K562 (cell line): ENCODE results near the gene C1orf167. TPM values are rescaled to one million over a fixed set of nuclear protein-coding genes. Genes with fewer than 3 reads are reported as not detected.

ENCODE experiments used
- CHD4 ChIP-seq: fragments of 200-600 bp; sonication (generic); IDR thresholded peaks from 3 replicates; pipeline ENCODE4 v1.6.1; 2012; ENCODE audit warnings: low read depth, mild to moderate bottlenecking, mixed read lengths, low read length, inconsistent platforms; ENCODE audit not compliant: insufficient read depth, insufficient replicate concordance, poor library complexity, severe bottlenecking
- CREBBP ChIP-seq: IDR thresholded peaks from one replicate; pipeline ENCODE4 v1.6.1; 2012; ENCODE audit warnings: low read depth, mild to moderate bottlenecking, control low read depth, inconsistent platforms, low read length
- DACH1 ChIP-seq: fragments of 450-650 bp; IDR thresholded peaks from 2 replicates; pipeline ENCODE4 v1.6.1; 2018; ENCODE audit not compliant: partially characterized antibody
- EP300 ChIP-seq: IDR thresholded peaks from 2 replicates; pipeline ENCODE4 v1.6.1; 2012; ENCODE audit warnings: low read length, improper control_type of control experiment
- FOXK1 ChIP-seq: sonication (generic); formaldehyde crosslinking; IDR thresholded peaks from 2 replicates; pipeline ENCODE4 v1.8.0; 2022; ENCODE audit warnings: missing genetic modification reagents, mild to moderate bottlenecking, borderline replicate concordance
- FUS ChIP-seq: fragments of 200-400 bp; formaldehyde crosslinking; optimal IDR thresholded peaks from 2 replicates; pipeline ENCODE3; 2017; ENCODE audit warnings: low read depth, low read length
- HNRNPUL1 ChIP-seq: fragments of 200-400 bp; formaldehyde crosslinking; IDR thresholded peaks from 2 replicates; pipeline ENCODE4 v1.6.1; 2017; ENCODE audit warnings: low read length
- KAT2B ChIP-seq: IDR thresholded peaks from one replicate; pipeline ENCODE4 v1.6.1; 2012; ENCODE audit warnings: low read depth, mild to moderate bottlenecking, control low read depth, inconsistent platforms, low read length, moderate library complexity
- L3MBTL2 ChIP-seq: fragments of 450-650 bp; IDR thresholded peaks from 2 replicates; pipeline ENCODE4 v1.6.1; 2016; ENCODE audit warnings: mild to moderate bottlenecking, moderate library complexity
- MAZ ChIP-seq, 2 experiments: fragments of 450-650 bp in 1 of 2; sonication (generic) in 1 of 2; formaldehyde crosslinking; IDR thresholded peaks in 1 of 2; conservative IDR thresholded peaks in 1 of 2; 2 replicates each; pipeline versions ENCODE4 v1.4.0 to v1.5.0; 2020; ENCODE audit warnings: mild to moderate bottlenecking in 1 of 2, missing genetic modification reagents in 1 of 2
- MBD2 ChIP-seq: sonication (generic); IDR thresholded peaks from 2 replicates; pipeline ENCODE4 v1.6.1; 2016; ENCODE audit warnings: low read depth, borderline replicate concordance
- MXI1 ChIP-seq: IDR thresholded peaks from 2 replicates; pipeline ENCODE4 v1.6.1; 2011; ENCODE audit warnings: low read depth, mild to moderate bottlenecking, improper control_type of control experiment, low read length
- NCOA6 ChIP-seq: fragments of 450-650 bp; IDR thresholded peaks from 2 replicates; pipeline ENCODE4 v1.6.1; 2017; ENCODE audit warnings: mild to moderate bottlenecking
- PURB ChIP-seq: sonication (generic); formaldehyde crosslinking; IDR thresholded peaks from 2 replicates; pipeline ENCODE4 v1.9.0; 2021; ENCODE audit warnings: low read depth, mild to moderate bottlenecking, missing genetic modification reagents
- RBM15 ChIP-seq: fragments of 200-400 bp; formaldehyde crosslinking; IDR thresholded peaks from 2 replicates; pipeline ENCODE4 v1.6.1; 2018; ENCODE audit warnings: mild to moderate bottlenecking, low read length, moderate library complexity; ENCODE audit not compliant: insufficient read depth
- SIX5 ChIP-seq, 2 experiments: IDR thresholded peaks; 2 replicates each; pipeline ENCODE4 v1.6.1; 2011; ENCODE audit warnings: low read length in 2 of 2, borderline replicate concordance in 1 of 2, low read depth in 1 of 2, mild to moderate bottlenecking in 1 of 2, moderate library complexity in 1 of 2; ENCODE audit not compliant: insufficient read depth in 1 of 2
- SMARCC2 ChIP-seq: fragments of 450-650 bp; IDR thresholded peaks from 2 replicates; pipeline ENCODE4 v1.6.1; 2017; ENCODE audit warnings: antibody characterized with exemption, moderate library complexity, mild to moderate bottlenecking, low read depth
- TCF7 ChIP-seq: sonication (generic); IDR thresholded peaks from 2 replicates; pipeline ENCODE4 v1.6.1; 2016; ENCODE audit warnings: antibody characterized with exemption, borderline replicate concordance
- ZNF143 ChIP-seq: sonication (generic); formaldehyde crosslinking; IDR thresholded peaks from 2 replicates; pipeline ENCODE4 v1.9.0; 2022; ENCODE audit warnings: mild to moderate bottlenecking, missing genetic modification reagents
- ZNF277 ChIP-seq: fragments of 250-450 bp; sonication (Bioruptor Pico); IDR thresholded peaks from 2 replicates; pipeline ENCODE4 v1.8.0; 2022; ENCODE audit warnings: inconsistent platforms, mild to moderate bottlenecking, moderate library complexity, borderline replicate concordance
- ZNF57 ChIP-seq: fragments of 450-650 bp; formaldehyde crosslinking; IDR thresholded peaks from 2 replicates; pipeline ENCODE4 v1.4.0; 2020; ENCODE audit warnings: mild to moderate bottlenecking, moderate library complexity
- polyA plus RNA-seq, 8 experiments: library from polyadenylated mRNA; depleted of rRNA in 4 of 8; stranded (reverse) in 5 of 8; unstranded in 3 of 8; fragments of >200 nt; fragmentation: Nextera tagmentation in 2 of 8; fragmentation: Illumina TruSeq in 1 of 8; extraction: Ambion mirVana in 2 of 8; extraction: Trizol in 1 of 8; gene quantifications; 2 replicates each; pipeline versions ENCODE4 v1.2.1 to v1.2.3, GENCODE V29; 2011 to 2014; ENCODE audit warnings: inconsistent platforms in 1 of 8, missing spikeins in 1 of 8
- total RNA-seq, 7 experiments: library from RNA; depleted of rRNA in 6 of 7; stranded (reverse); fragments of >200 nt in 6 of 7; fragmentation: Illumina TruSeq in 2 of 7; extraction: Trizol in 2 of 7; gene quantifications; 2 replicates each; pipeline versions ENCODE4 v1.2.1 to v1.2.3, GENCODE V29; 2011 to 2021; ENCODE audit warnings: low replicate concordance in 1 of 7
- TF ChIP-seq, protein P1 (sequence below): fragments of 200-800 bp; sonication (Bioruptor generic); IDR thresholded peaks from 2 replicates; pipeline ENCODE4 v1.6.1; 2017; ENCODE audit warnings: missing genetic modification characterization, missing compliant biosample characterization
- TF ChIP-seq, protein P2 (sequence below), 3 experiments: IDR thresholded peaks in 2 of 3; conservative IDR thresholded peaks in 1 of 3; 2 replicates each; pipeline ENCODE4 v1.5.1; 2011 to 2012; ENCODE audit warnings: low read length in 3 of 3, mild to moderate bottlenecking in 3 of 3, control low read depth in 2 of 3, improper control_type of control experiment in 1 of 3, inconsistent platforms in 1 of 3, low read depth in 1 of 3, mixed read lengths in 1 of 3, moderate library complexity in 1 of 3; ENCODE audit not compliant: insufficient read depth in 2 of 3

C1orf167 gene
- total and polyA plus RNA-seq, 9 of the 15 experiments (the other 6 are each of a cell fraction or from before 2014, with no cell fraction given) = 0.22 to 0.86 (median 0.31) TPM; not detected in 2

DNA sequence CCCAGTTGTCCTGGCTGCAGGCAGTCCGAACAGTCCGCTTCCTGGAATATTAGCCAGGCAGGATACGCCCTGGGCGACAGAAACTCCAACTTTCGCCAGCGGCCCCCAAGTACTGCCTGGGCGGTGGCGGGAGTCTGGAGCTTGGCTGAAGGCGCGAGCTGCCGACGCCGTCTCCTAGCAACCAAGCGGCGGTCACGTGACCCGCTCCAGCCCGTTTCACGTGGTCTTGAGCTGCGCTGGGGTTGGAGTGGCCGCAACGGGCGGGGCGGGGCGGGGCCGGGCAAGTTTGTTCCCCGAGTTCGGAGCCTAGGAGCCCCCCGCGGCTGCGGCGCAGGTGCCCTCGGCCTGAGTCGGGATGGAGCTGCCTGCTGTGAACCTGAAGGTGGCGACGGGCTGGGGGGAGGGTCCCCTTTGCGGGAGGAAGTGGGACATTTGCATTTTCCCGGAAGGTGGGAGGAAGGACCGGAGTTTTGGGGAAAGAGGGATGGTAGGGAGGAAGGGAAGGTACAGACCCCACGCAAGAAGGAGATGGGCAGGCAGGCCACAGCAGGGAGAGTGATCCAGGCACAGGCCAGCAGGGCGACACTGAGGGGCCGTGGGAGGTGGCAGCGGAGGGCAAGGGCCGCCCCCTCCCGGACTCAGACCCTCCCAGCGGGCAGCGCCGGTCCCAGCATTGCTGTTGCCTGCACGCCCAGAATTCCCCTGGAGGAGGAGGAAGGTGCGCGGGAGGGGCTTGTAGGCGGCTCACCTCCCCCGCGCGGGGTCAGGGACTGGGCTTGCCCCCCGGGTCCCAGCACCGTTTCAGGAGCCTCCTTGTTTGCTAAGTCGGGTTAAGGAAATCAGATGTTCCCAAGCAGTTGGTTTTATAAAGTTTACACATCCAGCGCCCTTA, 25.9 kb upstream of the C1orf167 start, which contains the start of gene AGTRAP (continued):
- peak; percentile 39; the same call in 1 of the 2 replicates for TF ChIP-seq ZNF57 (CRISPR knock-in tag)
- TF ChIP-seq TCF7 = no peak
- TF ChIP-seq, protein P1, sequence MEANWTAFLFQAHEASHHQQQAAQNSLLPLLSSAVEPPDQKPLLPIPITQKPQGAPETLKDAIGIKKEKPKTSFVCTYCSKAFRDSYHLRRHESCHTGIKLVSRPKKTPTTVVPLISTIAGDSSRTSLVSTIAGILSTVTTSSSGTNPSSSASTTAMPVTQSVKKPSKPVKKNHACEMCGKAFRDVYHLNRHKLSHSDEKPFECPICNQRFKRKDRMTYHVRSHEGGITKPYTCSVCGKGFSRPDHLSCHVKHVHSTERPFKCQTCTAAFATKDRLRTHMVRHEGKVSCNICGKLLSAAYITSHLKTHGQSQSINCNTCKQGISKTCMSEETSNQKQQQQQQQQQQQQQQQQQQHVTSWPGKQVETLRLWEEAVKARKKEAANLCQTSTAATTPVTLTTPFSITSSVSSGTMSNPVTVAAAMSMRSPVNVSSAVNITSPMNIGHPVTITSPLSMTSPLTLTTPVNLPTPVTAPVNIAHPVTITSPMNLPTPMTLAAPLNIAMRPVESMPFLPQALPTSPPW (CRISPR knock-in tag) = peak; percentile 89
- TF ChIP-seq, protein P2, sequence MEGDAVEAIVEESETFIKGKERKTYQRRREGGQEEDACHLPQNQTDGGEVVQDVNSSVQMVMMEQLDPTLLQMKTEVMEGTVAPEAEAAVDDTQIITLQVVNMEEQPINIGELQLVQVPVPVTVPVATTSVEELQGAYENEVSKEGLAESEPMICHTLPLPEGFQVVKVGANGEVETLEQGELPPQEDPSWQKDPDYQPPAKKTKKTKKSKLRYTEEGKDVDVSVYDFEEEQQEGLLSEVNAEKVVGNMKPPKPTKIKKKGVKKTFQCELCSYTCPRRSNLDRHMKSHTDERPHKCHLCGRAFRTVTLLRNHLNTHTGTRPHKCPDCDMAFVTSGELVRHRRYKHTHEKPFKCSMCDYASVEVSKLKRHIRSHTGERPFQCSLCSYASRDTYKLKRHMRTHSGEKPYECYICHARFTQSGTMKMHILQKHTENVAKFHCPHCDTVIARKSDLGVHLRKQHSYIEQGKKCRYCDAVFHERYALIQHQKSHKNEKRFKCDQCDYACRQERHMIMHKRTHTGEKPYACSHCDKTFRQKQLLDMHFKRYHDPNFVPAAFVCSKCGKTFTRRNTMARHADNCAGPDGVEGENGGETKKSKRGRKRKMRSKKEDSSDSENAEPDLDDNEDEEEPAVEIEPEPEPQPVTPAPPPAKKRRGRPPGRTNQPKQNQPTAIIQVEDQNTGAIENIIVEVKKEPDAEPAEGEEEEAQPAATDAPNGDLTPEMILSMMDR (IDR thresholded peaks at IDR 0.05 in 2 of 3, conservative IDR thresholded peaks at IDR 0.05 in 1 of 3; ENCODE audit: insufficient read depth in 2 of 3, low read depth in 1 of 3, low read length in 3 of 3) = peak; percentile 13 to 19 (median 18); a peak in 2 of 6 replicates
- TF ChIP-seq MAZ (CRISPR knock-in tag; conservative IDR thresholded peaks at IDR 0.05 in 1 of 2, IDR thresholded peaks at IDR 0.05 in 1 of 2) = peak; percentile 82 to 87
- TF ChIP-seq MBD2 = peak; percentile 37; the same call in 1 of the 2 replicates
- TF ChIP-seq NCOA6 = no peak
- no peak for TF ChIP-seq HNRNPUL1
- TF ChIP-seq PURB (CRISPR knock-in tag) = no peak
- no peak for TF ChIP-seq KAT2B
- peak; percentile 81 for TF ChIP-seq CHD4
- peak; percentile 98 for TF ChIP-seq MXI1
- no peak for TF ChIP-seq DACH1
- TF ChIP-seq FOXK1 (CRISPR knock-in tag) = no peak; the same call in 1 of the 2 replicates
- no peak for TF ChIP-seq RBM15
- no peak for TF ChIP-seq FUS
- no peak for TF ChIP-seq CREBBP
- no peak for TF ChIP-seq SIX5 (IDR thresholded peaks at IDR 0.05; ENCODE audit: borderline replicate concordance in 1 of 2, insufficient read depth in 1 of 2, low read depth in 1 of 2, low read length in 2 of 2)
- TF ChIP-seq L3MBTL2 = peak; percentile 77
- no peak; the same call in 1 of the 2 replicates for TF ChIP-seq SMARCC2
- peak; percentile 56; the same call in 1 of the 2 replicates for TF ChIP-seq ZNF143 (CRISPR knock-in tag)
- no peak for TF ChIP-seq ZNF277 (CRISPR knock-in tag)
- peak; percentile 27; the same call in 1 of the 2 replicates for TF ChIP-seq EP300
